ENCODE results near the gene TENT4B.

The TENT4B gene

GRCh38 chr16:50254072-50254471 lies 101.0 kb downstream of the TENT4B start:
- in situ Hi-C loops (cut with MboI; ENCODE audit: low sequenced_read_pairs): no loop called here

GRCh38 chr16:50255538-50255937 lies 102.4 kb downstream of the TENT4B start:
- in situ Hi-C loops (cut with MboI; ENCODE audit: low sequenced_read_pairs): no loop called here

- in situ Hi-C loops (cut with MboI; ENCODE audit: low sequenced_read_pairs): no loop called here
Measured at GRCh38 chr16:50256604-50257003, 103.5 kb downstream of the TENT4B start.

- in situ Hi-C loops (cut with MboI; ENCODE audit: low sequenced_read_pairs): no loop called here
Measured at GRCh38 chr16:50257876-50258275, 104.8 kb downstream of the TENT4B start.

- in situ Hi-C loops (cut with MboI; ENCODE audit: low sequenced_read_pairs): no loop called here
Measured at GRCh38 chr16:50259334-50260205, 106.5 kb downstream of the TENT4B start.

GRCh38 chr16:50260206-50261159 lies 107.4 kb downstream of the TENT4B start:
- in situ Hi-C loops (cut with MboI; ENCODE audit: low sequenced_read_pairs): no loop called here

GRCh38 chr16:50261160-50261706 lies 108.1 kb downstream of the TENT4B start:
- in situ Hi-C loops (cut with MboI; ENCODE audit: low sequenced_read_pairs): no loop called here

- in situ Hi-C loops (cut with MboI; ENCODE audit: low sequenced_read_pairs): no loop called here
Measured at GRCh38 chr16:50261707-50262235, 108.7 kb downstream of the TENT4B start.

GRCh38 chr16:50263060-50263909 lies 110.2 kb downstream of the TENT4B start:
- in situ Hi-C loops (cut with MboI; ENCODE audit: low sequenced_read_pairs): no loop called here

- in situ Hi-C loops (cut with MboI; ENCODE audit: low sequenced_read_pairs): no loop called here
Measured at GRCh38 chr16:50263940-50264929, 111.1 kb downstream of the TENT4B start.

GRCh38 chr16:50265260-50265659 lies 112.2 kb downstream of the TENT4B start:
- in situ Hi-C loops (cut with MboI; ENCODE audit: low sequenced_read_pairs): no loop called here

GRCh38 chr16:50265716-50266336 lies 112.7 kb downstream of the TENT4B start:
- in situ Hi-C loops (cut with MboI; ENCODE audit: low sequenced_read_pairs): no loop called here

GRCh38 chr16:50266337-50267091 lies 113.4 kb downstream of the TENT4B start, which contains the start of gene ADCY7:
Gene ADCY7 (plus strand): TSS chr16:50266551. CDS start chr16:50288180, 21,629 bp downstream.
- in situ Hi-C loops (cut with MboI; ENCODE audit: low sequenced_read_pairs): no loop called here

- in situ Hi-C loops (cut with MboI; ENCODE audit: low sequenced_read_pairs): no loop called here
Measured at GRCh38 chr16:50267151-50267631, 114.1 kb downstream of the TENT4B start.

- in situ Hi-C loops (cut with MboI; ENCODE audit: low sequenced_read_pairs): no loop called here
Measured at GRCh38 chr16:50267651-50268050, 114.5 kb downstream of the TENT4B start.

GRCh38 chr16:50268352-50268751 lies 115.2 kb downstream of the TENT4B start:
- in situ Hi-C loops (cut with MboI; ENCODE audit: low sequenced_read_pairs): no loop called here

- in situ Hi-C loops (cut with MboI; ENCODE audit: low sequenced_read_pairs): no loop called here
Measured at GRCh38 chr16:50269061-50269705, 116.1 kb downstream of the TENT4B start.
